GM18858 (cell line): Measurements from ENCODE around the gene TIGD1.

Source experiments
- ATAC-seq: cut with Tn5 transposase; IDR thresholded peaks from one replicate; pipeline ENCODE4 v1.9.1; 2021; ENCODE audit not compliant: unreplicated experiment

TIGD1 gene

DNA sequence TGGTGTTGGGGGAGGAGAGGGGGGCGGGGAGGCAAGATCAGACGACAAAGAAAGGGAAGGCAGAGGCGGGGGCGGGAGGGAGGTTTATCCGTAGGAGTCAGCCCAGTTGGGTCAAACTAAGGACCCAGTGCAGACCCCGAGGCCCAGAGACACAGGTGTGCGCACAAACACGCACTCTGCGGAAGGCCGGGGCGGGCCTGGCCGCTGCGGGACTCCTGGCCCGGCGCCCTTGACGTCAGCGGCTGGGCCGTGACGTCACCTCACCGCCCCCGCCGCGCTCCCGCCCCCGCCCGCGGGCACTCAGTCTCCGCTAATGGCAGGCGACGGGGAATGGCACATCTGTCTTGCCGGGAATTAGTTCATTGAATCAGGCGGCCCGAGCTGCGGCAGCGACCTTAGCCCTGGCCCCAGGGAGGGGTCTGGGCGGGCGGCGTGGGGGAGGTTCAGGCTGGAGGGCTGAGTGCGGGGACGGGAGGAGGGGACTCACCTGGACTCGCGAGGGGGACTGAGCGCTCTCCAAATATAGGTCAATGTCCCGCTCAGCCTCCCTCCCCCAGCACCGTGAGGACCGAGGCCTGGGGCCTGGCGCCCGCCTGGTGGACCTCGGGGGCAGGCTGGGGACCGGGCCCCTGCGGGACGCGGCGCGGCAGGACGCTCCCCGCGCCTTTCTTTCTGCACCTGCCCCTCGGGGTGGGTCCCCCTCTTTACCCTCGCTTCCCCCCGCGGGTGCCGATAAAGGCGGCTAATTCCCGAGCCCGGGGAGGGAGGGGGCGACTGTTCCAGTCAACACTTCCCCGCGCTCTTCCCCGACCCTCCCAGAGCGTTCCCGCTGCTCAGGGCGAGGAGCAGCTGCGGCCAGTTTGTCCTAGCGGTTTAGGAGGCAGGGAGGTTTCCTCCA, 47.2 kb downstream of the TIGD1 start:
- ATAC-seq, result no peak

DNA sequence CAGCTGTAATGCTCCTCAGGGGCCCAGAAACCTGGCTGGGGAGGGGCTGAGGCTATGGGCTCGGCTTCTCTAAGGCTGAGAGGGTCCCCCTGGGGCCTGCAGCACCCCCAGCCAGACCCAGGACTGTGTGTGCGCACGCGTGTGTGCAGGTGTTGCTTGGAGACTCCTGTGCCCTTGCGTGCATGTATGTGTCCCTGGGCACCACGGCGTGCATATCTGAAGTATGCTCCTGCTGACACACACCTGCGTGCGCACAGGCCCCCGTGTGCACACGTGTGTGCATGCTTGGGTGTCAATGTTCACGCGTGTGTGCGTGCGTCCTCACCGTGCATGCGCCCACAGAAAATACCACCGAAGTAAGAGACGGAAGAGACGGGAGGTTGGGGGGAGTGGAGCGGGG, 47.8 kb downstream of the TIGD1 start:
- no peak for ATAC-seq

- no peak for ATAC-seq
These were observed 48.5 kb downstream of the TIGD1 start for GRCh38 chr2:232501794-232502390.

DNA sequence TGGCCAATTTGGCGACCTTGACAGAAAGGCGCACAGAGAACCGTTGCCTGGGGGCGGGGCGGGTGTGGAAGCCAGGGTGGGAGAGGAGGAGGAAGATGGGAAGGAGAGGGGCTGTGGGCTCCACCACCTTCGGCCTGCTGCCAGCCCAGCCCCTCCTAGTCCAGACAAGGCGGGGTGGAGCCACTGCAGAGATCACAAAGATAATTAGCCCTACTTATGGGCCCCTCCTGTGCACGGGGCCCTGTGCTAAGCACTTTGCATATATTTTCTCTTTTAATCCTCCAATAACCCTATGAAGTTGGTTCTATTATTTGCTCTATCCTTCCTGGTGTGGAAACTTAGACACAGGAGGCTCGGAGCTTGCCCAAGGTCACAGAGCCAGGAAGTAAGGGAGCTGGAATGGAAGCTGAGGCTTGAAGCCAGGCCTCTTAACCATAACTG, 49.0 kb downstream of the TIGD1 start:
- ATAC-seq, result no peak

GRCh38 chr2:232498452-232498851, 51.9 kb downstream of the TIGD1 start:
- ATAC-seq, result no peak
